NCI-H82 treated with DMSO at 0.1 percent for 48 hours (cell line): Measurements from ENCODE around the gene LCE2A.
"Not testable (repeated sequence)": the region's sequence is repeated elsewhere in the genome, so short reads cannot be mapped to it uniquely, and the experiment has no call there.

Source experiments
- DNase-seq: peaks from one replicate; lab custom pipeline; 2025; ENCODE audit not compliant: unreplicated experiment; lab: John Stamatoyannopoulos, UW

Gene LCE2A

GRCh38 chr1:152697701-152698600, at the start of gene LCE2A:
Gene LCE2A, plus strand, starts transcription at chr1:152698345. Its CDS starts 557 bp downstream, at chr1:152698902.
- DNase-seq = no peak

GRCh38 chr1:152654110-152654509, 44.0 kb upstream of the LCE2A start:
- peak; percentile 25 for DNase-seq

- DNase-seq = no peak
These were observed 41.7 kb upstream of the LCE2A start for GRCh38 chr1:152656459-152656858.

GRCh38 chr1:152657677-152658076, 40.5 kb upstream of the LCE2A start:
- no peak for DNase-seq

GRCh38 chr1:152658649-152659048, 39.5 kb upstream of the LCE2A start:
- no peak for DNase-seq

GRCh38 chr1:152663098-152663497, 35.0 kb upstream of the LCE2A start, which contains the start of gene LCE2D:
Gene LCE2D, plus strand, starts transcription at chr1:152663380. Its CDS starts 726 bp downstream, at chr1:152664106.
- DNase-seq = no peak

- not testable (repeated sequence) for DNase-seq
These were observed 32.0 kb upstream of the LCE2A start for GRCh38 chr1:152666171-152666570.

- DNase-seq = no peak
These were observed 30.5 kb upstream of the LCE2A start for GRCh38 chr1:152667648-152668047.

GRCh38 chr1:152673016-152673415, 25.1 kb upstream of the LCE2A start:
- DNase-seq = no peak

GRCh38 chr1:152674983-152675382, 23.2 kb upstream of the LCE2A start, which contains the start of gene LCE2C:
Gene LCE2C, plus strand, starts transcription at chr1:152675279. Its CDS starts 737 bp downstream, at chr1:152676016.
- DNase-seq = not testable (repeated sequence)

- no peak for DNase-seq
These were observed 18.7 kb upstream of the LCE2A start for GRCh38 chr1:152679459-152679858.

- no peak for DNase-seq
These were observed 16.5 kb upstream of the LCE2A start for GRCh38 chr1:152681616-152682015.

- no peak for DNase-seq
These were observed 14.3 kb upstream of the LCE2A start for GRCh38 chr1:152683846-152684245.

GRCh38 chr1:152685823-152686222, 12.3 kb upstream of the LCE2A start, which contains the start of gene LCE2B:
Gene LCE2B, plus strand, starts transcription at chr1:152686123. Its CDS starts 721 bp downstream, at chr1:152686844.
- DNase-seq = not testable (repeated sequence)

GRCh38 chr1:152699746-152700145, 1.6 kb downstream of the LCE2A start:
- DNase-seq = no peak

- no peak for DNase-seq
These were observed 9.7 kb downstream of the LCE2A start, which contains the start of gene LCE4A for GRCh38 chr1:152707860-152708259. Gene LCE4A, plus strand, starts transcription at chr1:152708160. Its CDS starts 916 bp downstream, at chr1:152709076.

GRCh38 chr1:152718238-152718637, 20.1 kb downstream of the LCE2A start:
- DNase-seq = no peak

GRCh38 chr1:152725261-152725660, 27.1 kb downstream of the LCE2A start:
- no peak for DNase-seq

- no peak for DNase-seq
These were observed 30.8 kb downstream of the LCE2A start for GRCh38 chr1:152728986-152729385.

- DNase-seq = no peak
These were observed 37.5 kb downstream of the LCE2A start for GRCh38 chr1:152735648-152736047.

- DNase-seq = no peak
These were observed 39.9 kb downstream of the LCE2A start for GRCh38 chr1:152737997-152738396.

GRCh38 chr1:152739841-152740240, 41.7 kb downstream of the LCE2A start:
- DNase-seq = no peak
